ENCODE results near the gene PROZ.

PROZ gene

DNA sequence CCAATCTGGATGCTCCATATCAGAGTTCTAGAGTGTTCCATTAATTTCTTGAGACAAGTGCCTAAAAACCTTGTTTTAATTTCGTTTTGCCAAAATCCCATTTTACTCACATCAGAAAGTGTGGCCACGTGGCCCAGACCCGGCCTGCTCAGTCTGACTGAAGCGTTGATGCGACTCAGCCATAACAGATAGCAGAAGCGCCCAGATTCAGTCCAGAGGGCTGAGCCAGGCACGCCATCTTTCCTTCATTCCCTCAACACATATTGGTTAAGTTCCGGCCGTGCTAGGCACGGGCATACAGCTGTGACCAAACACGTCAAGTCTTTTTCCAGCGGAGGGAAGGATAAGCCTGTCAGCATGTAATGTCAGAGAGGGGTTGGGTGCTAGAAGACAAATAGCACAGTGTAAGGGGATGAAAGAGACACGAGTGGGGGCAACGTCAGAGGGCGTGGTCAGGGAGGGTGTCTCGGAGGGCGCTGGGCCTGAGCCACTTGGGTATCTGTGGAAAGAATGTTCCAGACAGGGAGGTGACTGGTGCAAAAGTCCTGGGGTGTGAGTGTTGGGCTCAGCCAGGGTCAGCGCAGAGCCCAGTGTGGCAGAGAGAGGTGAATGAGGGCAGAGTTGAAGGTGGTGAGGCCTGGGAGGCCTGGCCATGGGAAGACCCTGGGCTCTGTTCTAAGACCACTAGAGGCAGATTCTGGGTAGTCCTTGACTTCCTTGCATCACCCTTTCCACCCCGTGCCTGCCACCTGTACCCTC is 32.8 kb upstream of the PROZ start:
- H3K27me3 ChIP-seq (ENCODE audit: insufficient read depth, insufficient read length) = no peaks in the 10 kb centered on the region
- no peaks in the 10 kb centered on the region for H3K9me3 ChIP-seq (ENCODE audit: insufficient read depth, low read length)
- DNase-seq (ENCODE audit: low read depth, low spot score) = no peak
- peaks cover 14% of the 10 kb centered on the region for H3K4me1 ChIP-seq (ENCODE audit: insufficient read depth, insufficient read length)
- no peak overlapping the region for H3K4me3 ChIP-seq (ENCODE audit: insufficient read length, low read depth)
- H3K36me3 ChIP-seq (ENCODE audit: insufficient read depth, insufficient read length, low read length) = no peaks in the 10 kb centered on the region
- H3K9ac ChIP-seq (ENCODE audit: insufficient read length, low read depth) = no peak overlapping the region
- TF ChIP-seq SUZ12 (IDR thresholded peaks at IDR 0.05; ENCODE audit: extremely low read depth, insufficient read depth, insufficient read length) = no peak
- no peak for TF ChIP-seq ZNF274 (IDR thresholded peaks at IDR 0.05; ENCODE audit: low read depth, low read length)
- TF ChIP-seq YY1 (IDR thresholded peaks at IDR 0.05; ENCODE audit: insufficient read depth, insufficient read length) = no peak

DNA sequence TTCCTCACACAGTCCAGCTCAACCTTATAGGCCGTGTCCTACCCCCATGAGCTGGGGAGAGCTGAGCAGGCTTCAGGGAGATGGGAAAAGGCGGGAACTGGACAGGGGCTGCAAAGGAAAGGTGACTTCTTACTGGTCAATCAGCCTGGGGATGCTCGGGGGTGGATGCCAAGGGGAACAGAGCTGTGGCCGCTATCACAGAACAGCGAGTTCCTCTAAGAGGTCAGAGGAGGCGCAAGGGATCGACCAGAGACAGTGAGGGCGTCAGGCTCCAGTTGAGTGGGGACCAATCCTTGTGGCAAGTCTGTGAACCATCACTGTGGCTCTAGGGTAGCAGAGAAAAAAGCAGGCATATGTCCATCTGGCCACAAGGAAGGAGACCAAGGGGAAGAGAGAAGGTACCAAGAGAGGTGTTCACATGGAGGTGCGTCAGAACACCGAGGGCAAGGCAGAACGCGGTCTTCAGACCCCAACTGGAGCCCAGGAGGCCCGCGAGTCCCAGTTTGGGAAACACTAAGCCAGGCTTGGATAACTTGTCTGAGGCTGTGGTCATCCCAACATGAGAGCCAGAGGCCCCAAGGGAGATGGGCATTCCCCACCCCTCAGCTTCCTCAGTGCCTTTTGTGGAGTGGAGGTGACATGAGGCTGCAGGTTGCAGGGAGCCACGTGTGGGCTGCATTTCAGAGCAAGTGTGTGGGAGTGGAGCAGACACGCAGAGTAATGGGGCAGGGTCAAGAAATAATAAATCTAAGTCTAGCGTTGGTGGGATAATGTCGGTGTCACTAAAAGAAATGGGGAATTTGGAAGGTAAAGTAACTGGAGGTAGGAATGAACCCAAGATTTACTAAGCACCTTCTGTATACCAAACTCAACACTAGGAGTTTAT is 31.9 kb upstream of the PROZ start:
- H3K36me3 ChIP-seq (ENCODE audit: insufficient read depth, insufficient read length, low read length) = no peaks in the 10 kb centered on the region
- no peak overlapping the region for H3K9ac ChIP-seq (ENCODE audit: insufficient read length, low read depth)
- TF ChIP-seq YY1 (IDR thresholded peaks at IDR 0.05; ENCODE audit: insufficient read depth, insufficient read length) (no peak), ZNF274 (IDR thresholded peaks at IDR 0.05; ENCODE audit: low read depth, low read length) (no peak), SUZ12 (IDR thresholded peaks at IDR 0.05; ENCODE audit: extremely low read depth, insufficient read depth, insufficient read length) (no peak)
- no peak for DNase-seq (ENCODE audit: low read depth, low spot score)
- no peaks in the 10 kb centered on the region for H3K9me3 ChIP-seq (ENCODE audit: insufficient read depth, low read length)
- H3K27me3 ChIP-seq (ENCODE audit: insufficient read depth, insufficient read length) = peaks cover 4% of the 10 kb centered on the region
- H3K4me1 ChIP-seq (ENCODE audit: insufficient read depth, insufficient read length) = peaks cover 14% of the 10 kb centered on the region
- no peak overlapping the region for H3K4me3 ChIP-seq (ENCODE audit: insufficient read length, low read depth)

DNA sequence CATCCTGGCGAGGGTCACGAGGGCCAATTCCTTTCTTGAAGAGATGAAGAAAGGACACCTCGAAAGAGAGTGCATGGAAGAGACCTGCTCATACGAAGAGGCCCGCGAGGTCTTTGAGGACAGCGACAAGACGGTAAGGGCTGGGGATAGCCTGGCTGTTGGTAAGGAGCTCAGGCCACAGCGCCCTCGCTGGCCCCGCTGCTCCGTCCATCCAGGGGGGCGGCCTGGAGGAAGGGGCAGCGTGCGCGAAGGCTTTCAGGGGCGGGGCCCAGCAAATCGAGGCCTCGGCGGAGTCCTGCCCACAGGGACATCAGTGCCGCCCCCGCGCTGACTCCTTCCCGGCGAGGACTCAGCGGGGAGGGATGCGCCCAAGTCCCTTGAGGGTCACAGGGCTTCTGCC is 29.0 kb upstream of the PROZ start:
- peaks cover under 1% of the 10 kb centered on the region for H3K4me1 ChIP-seq (ENCODE audit: insufficient read depth, insufficient read length)
- no peak overlapping the region for H3K4me3 ChIP-seq (ENCODE audit: insufficient read length, low read depth)
- no peaks in the 10 kb centered on the region for H3K9me3 ChIP-seq (ENCODE audit: insufficient read depth, low read length)
- peaks cover 4% of the 10 kb centered on the region for H3K27me3 ChIP-seq (ENCODE audit: insufficient read depth, insufficient read length)
- H3K36me3 ChIP-seq (ENCODE audit: insufficient read depth, insufficient read length, low read length) = no peaks in the 10 kb centered on the region
- no peak for DNase-seq (ENCODE audit: low read depth, low spot score)
- TF ChIP-seq SUZ12 (IDR thresholded peaks at IDR 0.05; ENCODE audit: extremely low read depth, insufficient read depth, insufficient read length) (no peak), YY1 (IDR thresholded peaks at IDR 0.05; ENCODE audit: insufficient read depth, insufficient read length) (no peak), ZNF274 (IDR thresholded peaks at IDR 0.05; ENCODE audit: low read depth, low read length) (no peak)
- no peak overlapping the region for H3K9ac ChIP-seq (ENCODE audit: insufficient read length, low read depth)

DNA sequence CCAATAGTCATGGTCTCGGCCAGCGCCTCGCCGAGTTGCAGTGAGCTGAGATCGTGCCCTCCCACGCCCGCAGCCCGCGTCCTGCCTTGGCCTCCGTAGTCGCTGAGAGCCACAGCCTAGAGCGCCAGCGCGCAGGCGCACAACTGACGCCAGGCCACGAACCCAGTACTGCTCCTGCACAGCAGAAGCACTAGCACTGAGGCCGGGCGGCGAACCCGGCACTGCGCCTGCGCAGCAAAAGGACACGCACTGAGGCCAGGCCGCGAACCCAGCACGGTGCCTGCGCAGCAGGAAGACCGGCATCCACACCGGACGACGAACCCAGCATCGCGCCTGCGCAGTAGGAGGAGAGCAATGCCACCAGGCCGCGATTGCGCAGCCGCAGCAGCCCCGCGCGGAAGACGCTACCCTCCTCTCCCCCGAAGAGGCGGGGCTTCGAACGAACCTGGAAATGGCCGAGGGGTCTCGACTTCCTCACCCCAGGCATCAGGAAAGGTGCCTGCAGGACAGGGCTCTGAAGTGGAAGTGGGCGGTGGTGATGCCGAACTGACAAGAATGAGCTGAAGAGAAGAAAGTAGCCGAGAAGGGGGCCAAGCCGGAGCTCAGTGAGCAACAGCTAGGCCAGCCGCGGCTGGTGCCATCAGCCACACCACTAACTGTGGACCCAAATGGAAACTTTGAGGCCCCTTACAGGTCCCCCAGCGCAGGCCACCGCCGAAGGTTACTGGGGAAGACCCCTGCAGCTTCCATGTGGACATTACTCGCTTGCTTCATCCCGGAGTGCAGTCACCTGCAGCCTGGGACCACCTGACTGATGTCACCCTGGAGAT is 28.3 kb upstream of the PROZ start:
- no peak overlapping the region for H3K4me3 ChIP-seq (ENCODE audit: insufficient read length, low read depth)
- DNase-seq (ENCODE audit: low read depth, low spot score) = no peak

GRCh38 chr13:113135281-113135760 is 23.1 kb upstream of the PROZ start:
- Histone ChIP-seq H3K9ac (ENCODE audit: insufficient read length, low read depth) (no peak overlapping the region), H3K4me3 (ENCODE audit: insufficient read length, low read depth) (no peak overlapping the region), H3K4me1 (ENCODE audit: insufficient read depth, insufficient read length) (no peaks in the 10 kb centered on the region), H3K27me3 (ENCODE audit: insufficient read depth, insufficient read length) (peaks cover 4% of the 10 kb centered on the region), H3K36me3 (ENCODE audit: insufficient read depth, insufficient read length, low read length) (no peaks in the 10 kb centered on the region), H3K9me3 (ENCODE audit: insufficient read depth, low read length) (no peaks in the 10 kb centered on the region)
- TF ChIP-seq YY1 (IDR thresholded peaks at IDR 0.05; ENCODE audit: insufficient read depth, insufficient read length) = no peak
- no peak for TF ChIP-seq SUZ12 (IDR thresholded peaks at IDR 0.05; ENCODE audit: extremely low read depth, insufficient read depth, insufficient read length)
- TF ChIP-seq ZNF274 (IDR thresholded peaks at IDR 0.05; ENCODE audit: low read depth, low read length) = no peak
- DNase-seq (ENCODE audit: low read depth, low spot score) = no peak

More for the DNA sequence above, 28.3 kb upstream of the PROZ start:
- Histone ChIP-seq H3K9me3 (ENCODE audit: insufficient read depth, low read length) (no peaks in the 10 kb centered on the region), H3K4me1 (ENCODE audit: insufficient read depth, insufficient read length) (no peaks in the 10 kb centered on the region), H3K27me3 (ENCODE audit: insufficient read depth, insufficient read length) (peaks cover 4% of the 10 kb centered on the region), H3K36me3 (ENCODE audit: insufficient read depth, insufficient read length, low read length) (no peaks in the 10 kb centered on the region), H3K9ac (ENCODE audit: insufficient read length, low read depth) (no peak overlapping the region)
- no peak for TF ChIP-seq ZNF274 (IDR thresholded peaks at IDR 0.05; ENCODE audit: low read depth, low read length)
- no peak for TF ChIP-seq YY1 (IDR thresholded peaks at IDR 0.05; ENCODE audit: insufficient read depth, insufficient read length)
- no peak for TF ChIP-seq SUZ12 (IDR thresholded peaks at IDR 0.05; ENCODE audit: extremely low read depth, insufficient read depth, insufficient read length)

- no peak for TF ChIP-seq YY1 (IDR thresholded peaks at IDR 0.05; ENCODE audit: insufficient read depth, insufficient read length)
- no peak for TF ChIP-seq ZNF274 (IDR thresholded peaks at IDR 0.05; ENCODE audit: low read depth, low read length)
- no peak for TF ChIP-seq SUZ12 (IDR thresholded peaks at IDR 0.05; ENCODE audit: extremely low read depth, insufficient read depth, insufficient read length)
- Histone ChIP-seq H3K9ac (ENCODE audit: insufficient read length, low read depth) (no peak overlapping the region), H3K36me3 (ENCODE audit: insufficient read depth, insufficient read length, low read length) (no peaks in the 10 kb centered on the region), H3K4me1 (ENCODE audit: insufficient read depth, insufficient read length) (no peaks in the 10 kb centered on the region), H3K9me3 (ENCODE audit: insufficient read depth, low read length) (no peaks in the 10 kb centered on the region), H3K4me3 (ENCODE audit: insufficient read length, low read depth) (no peak overlapping the region), H3K27me3 (ENCODE audit: insufficient read depth, insufficient read length) (no peaks in the 10 kb centered on the region)
- DNase-seq (ENCODE audit: low read depth, low spot score) = no peak
Measured at GRCh38 chr13:113137691-113138298, 20.7 kb upstream of the PROZ start.

Measured in NT2/D1 (cell line).